ENCODE data around the gene SACM1L. TPM values are rescaled to one million over a fixed set of nuclear protein-coding genes. Genes with fewer than 3 reads are reported as not detected.
"Not testable (repeated sequence)": the region's sequence is repeated elsewhere in the genome, so short reads cannot be mapped to it uniquely, and the experiment has no call there.

SACM1L gene
- total RNA-seq, 4 donors from 2014 or later: 43.5 to 64.7 (median 54.3) TPM

- Histone ChIP-seq H3K36me3 (peaks cover 0 to 12% (median 0%) of the 10 kb centered on the region in 3 donors), H3K4me3 (no peak overlapping the region), H3K4me1 (peaks cover 0 to 61% (median 25%) of the 10 kb centered on the region in 4 donors), H3K27me3 (no peaks in the 10 kb centered on the region), H3K27ac (no peak overlapping the region), H3K9me3 (no peaks in the 10 kb centered on the region)
- TF ChIP-seq CTCF (IDR thresholded peaks at IDR 0.05) (no peak), POLR2A (IDR thresholded peaks at IDR 0.05) (no peak), EP300 (IDR thresholded peaks at IDR 0.05) (no peak)
- DNase-seq (ENCODE audit: low spot score in 2 of 2): no peak
- 75 to 82% methylated on average over 2 of the region's 2 CpGs for WGBS, 2 donors
These were observed 2.6 kb downstream of the SACM1L start for GRCh38 chr3:45691842-45692241.

GRCh38 chr3:45692866-45693265 lies 3.7 kb downstream of the SACM1L start:
- Histone ChIP-seq H3K27ac (no peak overlapping the region), H3K4me3 (no peak overlapping the region), H3K36me3 (peaks cover 0 to 12% (median 0%) of the 10 kb centered on the region in 3 donors), H3K27me3 (no peaks in the 10 kb centered on the region), H3K9me3 (no peaks in the 10 kb centered on the region), H3K4me1 (peaks cover 0 to 57% (median 25%) of the 10 kb centered on the region in 4 donors)
- TF ChIP-seq CTCF (IDR thresholded peaks at IDR 0.05) (no peak), EP300 (IDR thresholded peaks at IDR 0.05) (no peak), POLR2A (IDR thresholded peaks at IDR 0.05) (no peak)
- 78 to 93% methylated on average over 3 of the region's 3 CpGs for WGBS, 2 donors
- no peak for DNase-seq (ENCODE audit: low spot score in 2 of 2)

- TF ChIP-seq POLR2A (IDR thresholded peaks at IDR 0.05) (no peak), EP300 (IDR thresholded peaks at IDR 0.05) (no peak), CTCF (IDR thresholded peaks at IDR 0.05) (no peak)
- no peaks in the 10 kb centered on the region for H3K9me3 ChIP-seq
- peak overlapping the region in 1 of 4 donors; percentile 21 for H3K27ac ChIP-seq
- H3K4me1 ChIP-seq: peaks cover 0 to 49% (median 25%) of the 10 kb centered on the region in 4 donors
- H3K4me3 ChIP-seq: no peak overlapping the region
- peaks cover 0 to 18% (median 0%) of the 10 kb centered on the region in 3 donors for H3K36me3 ChIP-seq
- WGBS, 2 donors: 59 to 65% methylated on average over 3 of the region's 3 CpGs
- no peaks in the 10 kb centered on the region for H3K27me3 ChIP-seq
- no peak for DNase-seq (ENCODE audit: low spot score in 2 of 2)
These were observed 4.8 kb downstream of the SACM1L start for GRCh38 chr3:45693941-45694521.

GRCh38 chr3:45695166-45695565 lies 6.0 kb downstream of the SACM1L start:
- H3K27ac ChIP-seq; DNase-seq (ENCODE audit: low spot score in 2 of 2); H3K9me3 ChIP-seq; H3K27me3 ChIP-seq; H3K4me3 ChIP-seq: not testable (repeated sequence)
- Histone ChIP-seq H3K36me3 (peaks cover 0 to 18% (median 0%) of the 10 kb centered on the region in 3 donors), H3K4me1 (peaks cover 0 to 54% (median 25%) of the 10 kb centered on the region in 4 donors)
- WGBS, 2 donors: 87 to 97% methylated on average over 4 of the region's 4 CpGs

GRCh38 chr3:45700570-45701073 lies 11.4 kb downstream of the SACM1L start:
- H3K4me3 ChIP-seq: no peak overlapping the region
- H3K4me1 ChIP-seq: peaks cover 0 to 35% (median under 1%) of the 10 kb centered on the region in 4 donors
- H3K27ac ChIP-seq: no peak overlapping the region
- no peaks in the 10 kb centered on the region for H3K27me3 ChIP-seq
- no peaks in the 10 kb centered on the region for H3K9me3 ChIP-seq
- no peak for TF ChIP-seq CTCF (IDR thresholded peaks at IDR 0.05)
- no peak for TF ChIP-seq POLR2A (IDR thresholded peaks at IDR 0.05)
- TF ChIP-seq EP300 (IDR thresholded peaks at IDR 0.05): no peak
- H3K36me3 ChIP-seq: peaks cover 0 to 9% (median 0%) of the 10 kb centered on the region in 3 donors
- DNase-seq (ENCODE audit: low spot score in 2 of 2): no peak
- 93 to 98% methylated on average over 6 of the region's 6 CpGs for WGBS, 2 donors

Data from tibial nerve (tissue), 4 donors.